ENCODE measurements around the gene SLC25A51. TPM values are rescaled to one million over a fixed set of nuclear protein-coding genes. Genes with fewer than 3 reads are reported as not detected.
"Not testable (repeated sequence)": the region's sequence is repeated elsewhere in the genome, so short reads cannot be mapped to it uniquely, and the experiment has no call there.

The SLC25A51 gene
- total and polyA plus RNA-seq, 2 experiments from 2014 or later = 5.3 to 22.0 TPM

GRCh38 chr9:37910271-37910670 is 6.3 kb upstream of the SLC25A51 start:
- H3K4me1 Mint-ChIP-seq = peaks cover 6% of the 10 kb centered on the region; the same call in 2 of the 3 replicates
- Histone ChIP-seq H4K20me1 (replicated peaks; ENCODE audit: insufficient read depth) (no peaks in the 10 kb centered on the region), H3K4me3 (no peak overlapping the region), H3F3A (replicated peaks; ENCODE audit: low read depth) (no peaks in the 10 kb centered on the region), H3K27ac (ENCODE audit: low read depth) (no peak overlapping the region), H3K9me2 (ENCODE audit: insufficient read depth) (no peaks in the 10 kb centered on the region), H2AFZ (no peak overlapping the region), H3K36me3 (ENCODE audit: insufficient read depth) (no peaks in the 10 kb centered on the region), H3K4me2 (no peak overlapping the region), H3K27me3 (ENCODE audit: insufficient read depth) (0 out of 2 replicates have a peak, but pooled peaks cover 7% of the 10 kb centered on the region), H3K4me1 (ENCODE audit: insufficient read depth) (peaks cover 4% of the 10 kb centered on the region), H3K79me2 (replicated peaks; ENCODE audit: insufficient read depth) (no peaks in the 10 kb centered on the region)
- DNase-seq (ENCODE audit: low spot score) = no peak
- H3K36me3 Mint-ChIP-seq (ENCODE audit: low read depth) = no peaks in the 10 kb centered on the region
- no peak overlapping the region for H3K4me3 Mint-ChIP-seq
- ATAC-seq = no peak
- TF ChIP-seq ZNF462 (CRISPR knock-in tag; IDR thresholded peaks at IDR 0.05) = no peak
- no peak for TF ChIP-seq POLR2AphosphoS5 (IDR thresholded peaks at IDR 0.05; ENCODE audit: low read depth)
- TF ChIP-seq, protein P1, sequence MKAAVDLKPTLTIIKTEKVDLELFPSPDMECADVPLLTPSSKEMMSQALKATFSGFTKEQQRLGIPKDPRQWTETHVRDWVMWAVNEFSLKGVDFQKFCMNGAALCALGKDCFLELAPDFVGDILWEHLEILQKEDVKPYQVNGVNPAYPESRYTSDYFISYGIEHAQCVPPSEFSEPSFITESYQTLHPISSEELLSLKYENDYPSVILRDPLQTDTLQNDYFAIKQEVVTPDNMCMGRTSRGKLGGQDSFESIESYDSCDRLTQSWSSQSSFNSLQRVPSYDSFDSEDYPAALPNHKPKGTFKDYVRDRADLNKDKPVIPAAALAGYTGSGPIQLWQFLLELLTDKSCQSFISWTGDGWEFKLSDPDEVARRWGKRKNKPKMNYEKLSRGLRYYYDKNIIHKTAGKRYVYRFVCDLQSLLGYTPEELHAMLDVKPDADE (IDR thresholded peaks at IDR 0.05) = no peak
- no peak for TF ChIP-seq JUNB (IDR thresholded peaks at IDR 0.05; ENCODE audit: unreplicated experiment)
- no peak for TF ChIP-seq ZNF331 (CRISPR knock-in tag; IDR thresholded peaks at IDR 0.05; ENCODE audit: low read depth)
- no peak for TF ChIP-seq NANOG (IDR thresholded peaks at IDR 0.05; ENCODE audit: borderline replicate concordance)
- TF ChIP-seq EZH2phosphoT487 (IDR thresholded peaks at IDR 0.05; ENCODE audit: unreplicated experiment) = no peak
- no peak overlapping the region for H3K27ac Mint-ChIP-seq
- H3K9me3 Mint-ChIP-seq = no peaks in the 10 kb centered on the region
- H3K27me3 Mint-ChIP-seq (ENCODE audit: insufficient read depth, low read depth, poor library complexity) = peaks cover 9% of the 10 kb centered on the region

GRCh38 chr9:37909836-37910235 is 5.9 kb upstream of the SLC25A51 start:
- H3K27me3 Mint-ChIP-seq (ENCODE audit: insufficient read depth, low read depth, poor library complexity) = peaks cover 11% of the 10 kb centered on the region
- not testable (repeated sequence) for H3K9me3 Mint-ChIP-seq; H3F3A ChIP-seq (replicated peaks; ENCODE audit: low read depth); H3K9me2 ChIP-seq (ENCODE audit: insufficient read depth); H3K4me1 ChIP-seq (ENCODE audit: insufficient read depth); H3K4me1 Mint-ChIP-seq; H3K4me2 ChIP-seq; H3K4me3 ChIP-seq; H3K36me3 ChIP-seq (ENCODE audit: insufficient read depth); ATAC-seq; H2AFZ ChIP-seq; DNase-seq (ENCODE audit: low spot score); H3K27ac Mint-ChIP-seq; H4K20me1 ChIP-seq (replicated peaks; ENCODE audit: insufficient read depth); H3K79me2 ChIP-seq (replicated peaks; ENCODE audit: insufficient read depth); H3K4me3 Mint-ChIP-seq; H3K27ac ChIP-seq (ENCODE audit: low read depth); H3K36me3 Mint-ChIP-seq (ENCODE audit: low read depth)
- H3K27me3 ChIP-seq (ENCODE audit: insufficient read depth) = 0 out of 2 replicates have a peak, but pooled peaks cover 10% of the 10 kb centered on the region

All from GM23338 (cell line).